ENCODE results near the gene CKAP4.

Gene CKAP4

DNA sequence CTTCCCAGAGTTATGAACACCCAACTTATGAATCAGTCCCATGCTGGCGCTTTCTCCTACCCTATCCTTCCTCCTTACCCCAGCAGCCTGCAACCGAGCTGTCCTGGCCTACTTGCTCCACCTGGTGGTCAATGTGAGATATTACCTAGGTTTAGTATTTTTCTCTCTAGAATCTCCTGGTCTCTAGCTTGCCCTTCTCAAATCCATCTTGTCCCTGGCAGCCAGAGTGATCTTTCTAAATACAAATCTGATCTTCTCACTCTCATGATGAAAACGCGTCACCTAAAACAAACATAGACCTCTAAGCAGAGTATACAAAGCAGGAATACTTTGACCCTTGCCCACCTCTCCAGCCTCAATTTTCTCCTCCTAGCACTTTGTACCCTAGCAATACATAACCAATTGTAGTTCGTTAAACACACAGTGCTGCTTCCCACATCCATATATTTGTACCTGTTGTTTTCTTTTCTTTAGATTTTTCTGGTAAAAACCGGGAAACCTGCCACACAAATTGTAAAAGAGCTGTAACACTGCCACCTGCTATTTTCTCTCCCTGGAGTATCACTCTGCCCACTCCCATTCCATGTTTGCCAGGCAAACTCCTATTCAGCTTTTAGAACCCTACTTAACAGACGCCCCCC, 34.8 kb upstream of the CKAP4 start:
- no peak overlapping the region for H3K27ac ChIP-seq
- TF ChIP-seq ZFX (IDR thresholded peaks at IDR 0.05; ENCODE audit: borderline replicate concordance): no peak
- TF ChIP-seq, protein P1, sequence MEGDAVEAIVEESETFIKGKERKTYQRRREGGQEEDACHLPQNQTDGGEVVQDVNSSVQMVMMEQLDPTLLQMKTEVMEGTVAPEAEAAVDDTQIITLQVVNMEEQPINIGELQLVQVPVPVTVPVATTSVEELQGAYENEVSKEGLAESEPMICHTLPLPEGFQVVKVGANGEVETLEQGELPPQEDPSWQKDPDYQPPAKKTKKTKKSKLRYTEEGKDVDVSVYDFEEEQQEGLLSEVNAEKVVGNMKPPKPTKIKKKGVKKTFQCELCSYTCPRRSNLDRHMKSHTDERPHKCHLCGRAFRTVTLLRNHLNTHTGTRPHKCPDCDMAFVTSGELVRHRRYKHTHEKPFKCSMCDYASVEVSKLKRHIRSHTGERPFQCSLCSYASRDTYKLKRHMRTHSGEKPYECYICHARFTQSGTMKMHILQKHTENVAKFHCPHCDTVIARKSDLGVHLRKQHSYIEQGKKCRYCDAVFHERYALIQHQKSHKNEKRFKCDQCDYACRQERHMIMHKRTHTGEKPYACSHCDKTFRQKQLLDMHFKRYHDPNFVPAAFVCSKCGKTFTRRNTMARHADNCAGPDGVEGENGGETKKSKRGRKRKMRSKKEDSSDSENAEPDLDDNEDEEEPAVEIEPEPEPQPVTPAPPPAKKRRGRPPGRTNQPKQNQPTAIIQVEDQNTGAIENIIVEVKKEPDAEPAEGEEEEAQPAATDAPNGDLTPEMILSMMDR (IDR thresholded peaks at IDR 0.05): peak; percentile 91

- no peak overlapping the region for H3K27ac ChIP-seq
- TF ChIP-seq, protein P1 (IDR thresholded peaks at IDR 0.05): no peak
- TF ChIP-seq ZFX (IDR thresholded peaks at IDR 0.05; ENCODE audit: borderline replicate concordance): no peak
These were observed 34.0 kb upstream of the CKAP4 start for GRCh38 chr12:106281804-106282203.

- TF ChIP-seq, protein P1 (IDR thresholded peaks at IDR 0.05): no peak
- no peak for TF ChIP-seq ZFX (IDR thresholded peaks at IDR 0.05; ENCODE audit: borderline replicate concordance)
- H3K27ac ChIP-seq: peak overlapping the region; percentile 24
These were observed 33.4 kb upstream of the CKAP4 start for GRCh38 chr12:106281056-106281782.

GRCh38 chr12:106280106-106280505, 32.3 kb upstream of the CKAP4 start:
- TF ChIP-seq ZFX (IDR thresholded peaks at IDR 0.05; ENCODE audit: borderline replicate concordance): no peak
- TF ChIP-seq, protein P1 (IDR thresholded peaks at IDR 0.05): no peak
- no peak overlapping the region for H3K27ac ChIP-seq

- no peak overlapping the region for H3K27ac ChIP-seq
- TF ChIP-seq, protein P1 (IDR thresholded peaks at IDR 0.05): no peak
- TF ChIP-seq ZFX (IDR thresholded peaks at IDR 0.05; ENCODE audit: borderline replicate concordance): no peak
These were observed 28.4 kb upstream of the CKAP4 start for GRCh38 chr12:106276032-106276740.

- TF ChIP-seq, protein P1 (IDR thresholded peaks at IDR 0.05): no peak
- TF ChIP-seq ZFX (IDR thresholded peaks at IDR 0.05; ENCODE audit: borderline replicate concordance): no peak
- no peak overlapping the region for H3K27ac ChIP-seq
These were observed 27.6 kb upstream of the CKAP4 start for GRCh38 chr12:106275458-106275857.

All from 22Rv1 (cell line).